Lower leg skin (tissue), 3 donors: ENCODE measurements around the gene TGFA.

Source experiments
- POLR2A ChIP-seq, 2 donors: fragments of 450-650 bp; IDR thresholded peaks; one replicate each; pipeline ENCODE4 v1.6.1; 2016 to 2017; ENCODE audit warnings: antibody characterized with exemption in 2 of 2, mild to moderate bottlenecking in 1 of 2, moderate library complexity in 1 of 2
- TF ChIP-seq, protein P1 (sequence below), 3 donors: fragments of 450-650 bp; IDR thresholded peaks; one replicate each; pipeline ENCODE4 v1.5.1; 2016; ENCODE audit warnings: antibody characterized with exemption in 3 of 3, mild to moderate bottlenecking in 3 of 3, moderate library complexity in 2 of 3

DNA sequence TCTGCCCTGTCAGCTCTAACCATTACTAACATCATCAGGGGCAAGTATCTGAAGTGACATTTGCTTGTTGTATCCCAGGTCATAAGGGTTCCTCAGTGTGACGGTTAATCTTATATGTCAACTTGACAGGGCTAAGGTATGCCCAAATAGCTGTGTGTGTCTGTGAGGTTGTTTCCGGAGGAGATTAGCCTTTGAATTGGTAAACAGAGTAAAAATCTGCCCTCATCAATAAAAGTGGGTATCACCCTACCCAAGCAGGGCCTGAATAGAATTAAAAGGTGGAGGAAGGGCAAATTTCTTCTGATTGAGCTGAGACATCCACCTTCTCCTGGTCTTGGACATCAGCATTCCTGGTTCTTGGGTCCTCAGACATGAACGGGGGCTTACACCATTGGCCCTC lies 12.8 kb upstream of the TGFA start:
- TF ChIP-seq, protein P1, sequence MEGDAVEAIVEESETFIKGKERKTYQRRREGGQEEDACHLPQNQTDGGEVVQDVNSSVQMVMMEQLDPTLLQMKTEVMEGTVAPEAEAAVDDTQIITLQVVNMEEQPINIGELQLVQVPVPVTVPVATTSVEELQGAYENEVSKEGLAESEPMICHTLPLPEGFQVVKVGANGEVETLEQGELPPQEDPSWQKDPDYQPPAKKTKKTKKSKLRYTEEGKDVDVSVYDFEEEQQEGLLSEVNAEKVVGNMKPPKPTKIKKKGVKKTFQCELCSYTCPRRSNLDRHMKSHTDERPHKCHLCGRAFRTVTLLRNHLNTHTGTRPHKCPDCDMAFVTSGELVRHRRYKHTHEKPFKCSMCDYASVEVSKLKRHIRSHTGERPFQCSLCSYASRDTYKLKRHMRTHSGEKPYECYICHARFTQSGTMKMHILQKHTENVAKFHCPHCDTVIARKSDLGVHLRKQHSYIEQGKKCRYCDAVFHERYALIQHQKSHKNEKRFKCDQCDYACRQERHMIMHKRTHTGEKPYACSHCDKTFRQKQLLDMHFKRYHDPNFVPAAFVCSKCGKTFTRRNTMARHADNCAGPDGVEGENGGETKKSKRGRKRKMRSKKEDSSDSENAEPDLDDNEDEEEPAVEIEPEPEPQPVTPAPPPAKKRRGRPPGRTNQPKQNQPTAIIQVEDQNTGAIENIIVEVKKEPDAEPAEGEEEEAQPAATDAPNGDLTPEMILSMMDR (IDR thresholded peaks at IDR 0.05), result no peak
- TF ChIP-seq POLR2A (IDR thresholded peaks at IDR 0.05), result no peak
